ENCODE results near the gene CHKB.
"Not testable (repeated sequence)": the region's sequence is repeated elsewhere in the genome, so short reads cannot be mapped to it uniquely, and the experiment has no call there.

CHKB gene

DNA sequence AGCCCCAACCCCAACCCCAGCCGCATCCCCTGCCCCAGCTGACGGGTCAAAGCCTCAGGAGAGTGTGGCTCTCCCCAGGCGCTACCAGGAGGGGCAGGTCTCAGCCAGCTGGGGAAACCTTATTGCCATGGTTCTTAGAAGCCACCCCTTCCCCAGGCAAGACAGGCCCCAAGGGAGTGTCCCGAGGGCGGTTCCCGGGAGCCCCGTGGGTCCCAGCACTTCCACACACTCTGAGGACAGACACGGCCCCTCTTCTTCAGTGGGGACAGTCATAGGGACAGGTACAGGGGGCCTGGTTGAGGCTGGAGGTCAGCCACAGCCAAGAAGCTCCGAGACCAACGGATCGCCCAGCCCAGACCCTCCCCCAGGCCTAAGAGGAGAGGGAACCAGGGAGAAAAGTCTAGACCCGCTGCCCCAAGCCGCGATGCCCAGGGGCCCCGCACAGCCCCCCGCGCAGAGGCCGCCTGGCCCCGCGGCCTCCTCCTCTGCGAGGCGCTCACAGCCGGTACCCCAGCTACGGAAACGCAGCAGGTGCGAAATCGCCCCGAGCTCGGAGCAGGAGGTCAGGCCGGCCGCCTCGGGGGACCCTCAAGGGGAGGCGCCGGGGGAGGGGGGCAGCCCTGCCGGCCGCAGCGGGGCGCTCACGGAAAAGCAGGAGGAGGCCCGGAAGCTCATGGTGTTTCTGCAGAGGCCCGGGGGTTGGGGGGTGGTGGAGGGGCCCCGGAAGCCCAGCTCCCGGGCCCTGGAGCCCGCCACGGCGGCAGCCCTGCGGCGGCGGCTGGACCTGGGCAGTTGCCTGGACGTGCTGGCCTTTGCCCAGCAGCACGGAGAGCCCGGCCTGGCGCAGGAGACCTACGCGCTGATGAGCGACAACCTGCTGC is 34.4 kb downstream of the CHKB start:
- no peak for DNase-seq
- no peak for TF ChIP-seq GATA1 (IDR thresholded peaks at IDR 0.05; ENCODE audit: low read depth, low read length)
- TF ChIP-seq POLR2A (IDR thresholded peaks at IDR 0.05; ENCODE audit: low read length), result no peak

GRCh38 chr22:50547263-50547985 is 35.2 kb downstream of the CHKB start:
- TF ChIP-seq POLR2A (IDR thresholded peaks at IDR 0.05; ENCODE audit: low read length), result no peak
- no peak for TF ChIP-seq GATA1 (IDR thresholded peaks at IDR 0.05; ENCODE audit: low read depth, low read length)
- no peak for DNase-seq

- TF ChIP-seq GATA1 (IDR thresholded peaks at IDR 0.05; ENCODE audit: low read depth, low read length) (no peak), POLR2A (IDR thresholded peaks at IDR 0.05; ENCODE audit: low read length) (no peak)
- no peak for DNase-seq
These were observed 36.1 kb downstream of the CHKB start for GRCh38 chr22:50546326-50547262.

DNA sequence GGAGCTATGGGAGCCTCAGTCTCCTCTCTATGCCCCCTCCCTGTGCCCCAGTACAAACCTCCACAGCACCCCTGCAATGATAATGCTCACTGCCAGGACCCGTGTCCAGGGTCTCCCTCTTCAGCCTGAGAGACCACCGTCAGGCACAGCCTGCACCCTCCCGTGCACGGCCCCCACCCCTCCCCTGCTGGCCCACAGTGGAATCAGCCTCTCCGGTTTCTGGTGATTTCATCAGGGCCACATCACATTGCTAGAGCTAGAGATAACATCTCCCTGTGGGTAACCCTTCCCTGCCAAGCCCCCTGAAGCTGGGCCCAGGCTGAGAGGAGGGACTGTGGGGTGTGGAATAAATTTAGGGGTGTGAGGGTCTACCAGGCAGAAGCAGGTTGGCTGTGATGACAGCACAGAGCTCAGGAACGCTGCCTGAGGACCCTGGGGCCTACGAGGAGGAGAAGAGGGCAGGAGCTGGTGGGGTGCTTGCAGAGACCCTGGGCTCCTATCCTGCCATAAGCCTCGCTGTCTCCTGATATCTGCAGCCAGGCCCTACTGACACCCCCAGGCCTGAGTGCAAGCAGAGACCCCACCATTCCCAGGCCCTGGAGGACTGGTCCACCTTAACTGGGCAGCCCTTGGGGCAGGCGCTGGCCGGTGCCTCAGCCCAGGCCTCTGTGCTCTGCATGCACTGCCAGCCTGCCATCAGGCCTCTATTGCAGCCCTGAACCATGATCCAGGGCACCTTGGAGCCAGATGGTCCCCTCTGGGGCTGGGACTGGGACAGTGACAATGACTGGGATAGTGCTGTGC is 36.9 kb downstream of the CHKB start, which contains the start of gene KLHDC7B:
KLHDC7B (plus strand) TSS at position 378 of the 804 bp plus-strand sequence; CDS start at position 723, 345 bp downstream.
- no peak for TF ChIP-seq POLR2A (IDR thresholded peaks at IDR 0.05; ENCODE audit: low read length)
- no peak for TF ChIP-seq GATA1 (IDR thresholded peaks at IDR 0.05; ENCODE audit: low read depth, low read length)
- DNase-seq, result peak in 1 of 2 experiments; percentile 72

GRCh38 chr22:50544746-50545253 is 37.8 kb downstream of the CHKB start:
- TF ChIP-seq POLR2A (IDR thresholded peaks at IDR 0.05; ENCODE audit: low read length) (no peak), GATA1 (IDR thresholded peaks at IDR 0.05; ENCODE audit: low read depth, low read length) (no peak)
- peak in 1 of 2 experiments; percentile 40 for DNase-seq

DNA sequence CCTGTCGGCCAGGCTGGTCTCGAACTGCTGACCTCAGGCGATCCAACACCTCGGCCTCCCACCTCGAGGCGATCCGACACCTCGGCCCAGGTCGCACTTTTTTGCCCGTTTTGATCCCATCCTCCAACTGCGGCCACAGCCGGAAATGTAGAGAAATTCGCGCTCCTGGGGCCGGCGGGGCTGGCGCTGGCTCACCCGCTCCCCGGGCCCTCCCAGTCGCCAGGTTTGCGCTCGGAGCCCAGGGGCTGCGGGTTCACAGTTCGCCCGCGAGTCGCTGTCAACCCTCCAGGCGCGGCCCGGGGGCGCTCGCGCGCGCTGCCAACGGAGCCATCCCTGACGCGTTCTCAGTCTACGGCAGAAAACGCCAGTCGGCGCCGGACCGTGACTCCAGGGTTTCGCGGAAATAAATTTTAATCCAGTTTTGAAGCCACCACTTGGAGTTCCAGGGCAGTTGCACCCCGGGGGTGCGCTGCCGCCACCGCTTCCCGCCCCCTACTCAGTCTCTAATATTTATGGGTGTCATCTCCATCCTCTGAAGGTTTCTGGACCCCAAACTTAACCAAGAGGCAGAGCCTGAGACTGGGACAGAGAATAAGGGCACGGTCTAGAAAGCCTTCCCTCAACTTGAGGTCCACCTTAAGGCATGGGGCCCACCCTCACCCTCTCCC is 38.4 kb downstream of the CHKB start:
- TF ChIP-seq POLR2A (IDR thresholded peaks at IDR 0.05; ENCODE audit: low read length) (no peak), GATA1 (IDR thresholded peaks at IDR 0.05; ENCODE audit: low read depth, low read length) (no peak)
- DNase-seq, result peak; percentile 69 to 81

GRCh38 chr22:50542416-50542927 is 40.2 kb downstream of the CHKB start:
- TF ChIP-seq POLR2A (IDR thresholded peaks at IDR 0.05; ENCODE audit: low read length), result no peak
- no peak for TF ChIP-seq GATA1 (IDR thresholded peaks at IDR 0.05; ENCODE audit: low read depth, low read length)
- DNase-seq, result no peak

GRCh38 chr22:50541667-50542026 is 41.0 kb downstream of the CHKB start:
- DNase-seq, result peak in 1 of 2 experiments; percentile 68

- TF ChIP-seq POLR2A (IDR thresholded peaks at IDR 0.05; ENCODE audit: low read length), result no peak
- TF ChIP-seq GATA1 (IDR thresholded peaks at IDR 0.05; ENCODE audit: low read depth, low read length), result no peak
- DNase-seq, result no peak
These were observed 42.3 kb downstream of the CHKB start for GRCh38 chr22:50540381-50540780.

GRCh38 chr22:50537765-50538164 is 44.9 kb downstream of the CHKB start:
- TF ChIP-seq GATA1 (IDR thresholded peaks at IDR 0.05; ENCODE audit: low read depth, low read length) (no peak), POLR2A (IDR thresholded peaks at IDR 0.05; ENCODE audit: low read length) (no peak)
- no peak for DNase-seq

DNA sequence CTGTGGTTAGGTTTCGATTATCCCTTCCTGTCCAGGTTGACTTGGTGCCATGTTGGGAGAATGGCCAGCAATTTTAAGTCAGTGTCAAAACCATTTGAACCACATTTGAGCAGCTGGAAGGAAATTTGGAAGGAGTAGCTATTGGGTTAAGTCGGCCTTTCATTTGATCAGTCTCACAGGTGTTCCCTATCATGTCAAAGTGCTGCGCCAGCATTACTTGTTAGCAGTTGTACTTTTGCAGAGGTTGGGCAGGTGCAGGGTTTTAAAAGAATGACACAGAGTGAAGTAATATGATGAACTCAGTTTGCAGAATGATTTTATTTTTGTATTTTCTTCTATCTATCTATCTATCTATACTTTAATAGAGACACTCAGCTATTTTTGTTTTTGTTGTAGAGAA is 46.4 kb downstream of the CHKB start:
- TF ChIP-seq POLR2A (IDR thresholded peaks at IDR 0.05; ENCODE audit: low read length) (no peak), GATA1 (IDR thresholded peaks at IDR 0.05; ENCODE audit: low read depth, low read length) (no peak)
- DNase-seq, result no peak

GRCh38 chr22:50535113-50535512 is 47.5 kb downstream of the CHKB start:
- no peak for TF ChIP-seq POLR2A (IDR thresholded peaks at IDR 0.05; ENCODE audit: low read length)
- no peak for TF ChIP-seq GATA1 (IDR thresholded peaks at IDR 0.05; ENCODE audit: low read depth, low read length)
- no peak for DNase-seq

DNA sequence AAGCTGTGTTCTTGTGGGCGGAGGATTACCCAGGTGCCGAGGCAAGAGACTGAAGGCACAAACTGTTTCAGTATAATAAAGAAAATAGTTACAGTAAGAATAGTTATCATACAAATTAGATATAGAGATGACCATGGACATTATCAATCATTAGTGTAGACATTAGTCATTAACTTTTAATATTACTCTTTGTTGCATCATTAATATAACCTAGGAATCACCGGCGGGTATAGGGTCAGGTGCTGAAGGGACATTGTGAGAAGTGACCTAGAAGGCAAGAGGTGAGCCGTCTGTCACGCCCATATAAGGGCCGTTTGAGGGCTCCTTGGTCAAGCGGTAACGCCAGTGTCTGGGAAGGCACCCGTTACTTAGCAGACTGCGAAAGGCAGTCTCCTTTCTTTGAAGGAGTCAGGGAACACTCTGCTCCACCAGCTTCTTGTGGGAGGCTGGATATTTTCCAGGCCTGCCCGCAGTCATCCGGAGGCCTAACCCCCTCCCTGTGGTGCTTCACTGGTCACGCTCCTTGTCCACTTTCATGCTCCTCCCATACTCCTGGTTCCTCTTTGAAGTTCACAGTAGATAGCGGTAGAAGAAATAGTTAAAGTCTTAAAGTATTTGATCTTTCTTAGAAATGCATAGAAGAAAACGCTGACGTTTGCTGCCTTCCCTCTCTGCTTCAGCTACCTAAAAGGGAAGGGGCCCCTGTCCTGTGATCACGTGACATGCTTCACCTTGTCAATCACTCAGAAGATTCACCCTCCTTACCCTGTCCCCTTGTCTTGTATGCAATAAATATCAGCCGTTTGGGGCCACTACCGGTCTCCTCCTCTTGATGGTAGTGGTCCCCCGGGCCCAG is 48.6 kb downstream of the CHKB start:
- not testable (repeated sequence) for DNase-seq
